GM19455 (cell line): ENCODE results near the gene CMIP.
"Not testable (repeated sequence)": the region's sequence is repeated elsewhere in the genome, so short reads cannot be mapped to it uniquely, and the experiment has no call there.

Experiments
- ATAC-seq: cut with Tn5 transposase; IDR thresholded peaks from one replicate; pipeline ENCODE4 v1.9.1; 2021; ENCODE audit not compliant: unreplicated experiment

The CMIP gene

DNA sequence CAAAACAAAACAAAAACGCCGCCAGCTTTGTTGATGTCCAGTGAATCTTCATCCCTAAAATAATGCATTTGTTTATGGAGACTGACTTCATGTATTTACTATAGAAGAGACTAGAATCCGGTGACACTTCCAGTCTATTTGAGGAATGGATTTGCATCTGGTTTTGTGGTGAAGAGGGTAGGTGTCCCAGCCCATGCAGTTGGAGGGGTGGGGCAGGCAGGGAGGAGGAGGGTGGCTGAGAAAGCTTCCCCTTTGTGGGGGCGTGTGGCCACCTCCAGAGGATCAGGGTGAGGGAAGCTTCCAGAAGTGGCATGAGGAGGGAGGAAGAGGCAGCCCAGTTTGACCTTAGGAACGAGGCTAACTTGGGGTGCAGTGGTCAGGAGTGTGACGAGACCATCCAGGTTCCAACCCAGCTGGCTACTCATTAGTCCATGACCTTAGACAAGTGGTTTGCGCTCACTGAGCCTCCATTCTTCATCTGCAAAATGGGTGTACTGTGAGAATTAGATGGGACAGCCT, 69.5 kb downstream of the CMIP start:
- no peak for ATAC-seq

DNA sequence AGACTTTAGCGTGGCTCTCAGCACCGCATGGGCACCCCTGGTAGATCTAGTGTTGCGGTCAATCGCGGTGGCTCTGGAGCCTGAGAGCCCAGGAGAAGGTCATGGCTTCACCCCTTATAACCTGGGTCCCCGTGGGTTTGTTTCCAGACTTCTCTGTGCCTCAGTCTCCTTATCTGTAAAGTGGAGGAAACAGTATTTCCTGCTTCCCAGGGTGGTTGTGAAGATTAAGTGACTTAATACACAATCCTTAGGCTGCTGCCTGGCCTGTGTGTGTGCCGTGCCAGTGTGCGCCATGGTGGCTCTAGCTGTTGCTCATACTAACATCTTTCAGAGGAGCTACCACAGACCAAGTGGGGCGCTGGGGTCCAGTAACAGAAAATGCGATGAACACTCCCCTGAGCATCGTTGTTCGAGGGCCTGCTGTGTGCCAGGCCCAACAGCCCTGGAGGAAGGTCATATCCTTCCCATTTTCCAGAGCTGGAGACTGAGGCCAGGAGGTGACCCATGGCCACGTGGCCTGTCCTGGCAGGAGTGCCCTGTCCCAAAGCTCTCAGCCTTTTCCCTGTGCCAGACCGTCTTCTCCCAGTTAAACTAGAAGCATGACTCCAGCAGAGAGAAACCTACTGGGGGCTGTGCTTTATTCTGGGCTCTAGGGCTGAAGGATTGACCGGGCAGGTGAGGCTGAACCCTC, 70.1 kb downstream of the CMIP start:
- no peak for ATAC-seq

DNA sequence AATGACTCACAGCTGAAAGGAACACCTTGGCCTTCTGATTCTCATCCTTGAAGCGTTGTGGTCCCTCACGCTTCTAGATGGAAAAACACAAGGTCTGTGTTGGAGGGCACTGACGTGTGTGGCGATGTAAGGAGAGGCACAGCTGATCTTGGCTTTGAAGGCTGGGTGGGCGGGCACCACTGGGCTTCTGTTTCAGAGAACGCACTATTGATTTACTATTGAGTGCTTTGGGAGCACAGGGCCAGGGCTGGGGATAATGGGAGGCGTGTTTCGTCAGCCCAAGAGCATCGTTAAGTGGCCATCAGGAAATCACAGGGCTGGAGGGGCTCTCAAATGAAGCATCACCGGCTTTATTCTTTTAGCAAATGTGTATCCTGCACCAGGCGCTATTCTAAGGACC, 70.7 kb downstream of the CMIP start:
- ATAC-seq = no peak

DNA sequence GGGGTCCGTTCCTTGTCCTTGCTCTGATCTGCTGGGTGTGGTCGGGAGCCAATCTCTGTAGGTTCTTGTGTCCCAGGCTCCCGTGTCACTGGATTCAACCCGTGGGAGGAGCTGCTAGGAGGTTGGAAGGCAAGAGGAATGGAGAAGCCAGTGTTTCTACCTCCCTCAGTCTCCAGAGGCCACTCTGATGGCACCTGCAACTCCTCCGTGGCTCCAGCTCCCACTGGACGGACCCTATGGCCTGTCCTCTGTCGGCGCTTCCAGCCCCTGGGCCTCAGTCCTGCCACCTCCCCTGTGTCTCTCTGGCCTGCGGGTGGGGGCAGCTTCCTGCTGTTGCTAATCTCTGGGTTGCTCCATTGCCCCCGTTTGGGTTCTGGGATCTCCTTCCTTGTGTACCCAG, 71.1 kb downstream of the CMIP start:
- ATAC-seq = no peak

DNA sequence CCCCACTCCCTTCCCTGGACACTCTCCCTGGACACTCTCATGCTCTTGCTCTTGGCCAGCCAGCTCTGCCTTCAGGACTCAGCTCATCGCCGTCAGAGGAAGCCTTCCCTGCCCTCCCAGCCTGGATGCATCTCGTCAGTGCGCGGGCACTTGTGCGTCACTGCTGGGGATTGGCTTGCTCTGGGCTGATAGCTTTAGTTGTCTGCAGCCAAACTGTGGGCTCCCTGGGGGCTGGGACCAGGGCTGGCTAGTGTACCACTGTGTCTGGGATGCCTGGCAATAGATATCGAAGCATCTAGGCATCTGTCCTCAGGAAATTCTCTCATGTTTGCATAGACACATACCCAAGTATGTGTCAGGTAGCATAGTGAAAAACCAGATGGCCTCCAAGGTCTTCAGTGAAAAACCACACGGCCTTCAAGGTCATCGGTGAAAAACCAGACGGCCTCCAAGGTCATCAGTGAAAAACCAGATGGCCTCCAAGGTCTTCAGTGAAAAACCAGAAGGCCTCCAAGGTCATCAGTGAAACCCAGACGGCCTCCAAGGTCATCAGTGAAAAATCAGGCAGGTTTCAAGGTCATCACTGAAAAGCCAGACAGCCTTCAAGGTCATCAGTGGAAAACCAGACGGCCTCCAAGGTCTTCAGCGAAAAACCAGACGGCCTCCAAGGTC, 72.0 kb downstream of the CMIP start:
- ATAC-seq = no peak

DNA sequence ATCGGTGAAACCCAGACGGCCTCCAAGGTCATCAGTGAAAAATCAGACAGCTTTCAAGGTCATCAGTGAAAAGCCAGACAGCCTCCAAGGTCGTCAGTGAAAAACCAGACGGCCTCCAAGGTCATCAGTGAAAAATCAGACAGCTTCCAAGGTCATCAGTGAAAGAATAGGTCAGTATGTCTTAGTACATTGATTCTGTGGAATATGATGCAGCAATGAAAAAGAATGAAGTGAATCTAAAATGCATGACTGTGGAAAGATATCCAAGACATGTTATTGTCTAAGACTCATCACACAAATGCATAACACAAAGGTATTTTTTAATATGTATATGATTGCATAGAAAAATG, 72.5 kb downstream of the CMIP start:
- ATAC-seq = no peak

DNA sequence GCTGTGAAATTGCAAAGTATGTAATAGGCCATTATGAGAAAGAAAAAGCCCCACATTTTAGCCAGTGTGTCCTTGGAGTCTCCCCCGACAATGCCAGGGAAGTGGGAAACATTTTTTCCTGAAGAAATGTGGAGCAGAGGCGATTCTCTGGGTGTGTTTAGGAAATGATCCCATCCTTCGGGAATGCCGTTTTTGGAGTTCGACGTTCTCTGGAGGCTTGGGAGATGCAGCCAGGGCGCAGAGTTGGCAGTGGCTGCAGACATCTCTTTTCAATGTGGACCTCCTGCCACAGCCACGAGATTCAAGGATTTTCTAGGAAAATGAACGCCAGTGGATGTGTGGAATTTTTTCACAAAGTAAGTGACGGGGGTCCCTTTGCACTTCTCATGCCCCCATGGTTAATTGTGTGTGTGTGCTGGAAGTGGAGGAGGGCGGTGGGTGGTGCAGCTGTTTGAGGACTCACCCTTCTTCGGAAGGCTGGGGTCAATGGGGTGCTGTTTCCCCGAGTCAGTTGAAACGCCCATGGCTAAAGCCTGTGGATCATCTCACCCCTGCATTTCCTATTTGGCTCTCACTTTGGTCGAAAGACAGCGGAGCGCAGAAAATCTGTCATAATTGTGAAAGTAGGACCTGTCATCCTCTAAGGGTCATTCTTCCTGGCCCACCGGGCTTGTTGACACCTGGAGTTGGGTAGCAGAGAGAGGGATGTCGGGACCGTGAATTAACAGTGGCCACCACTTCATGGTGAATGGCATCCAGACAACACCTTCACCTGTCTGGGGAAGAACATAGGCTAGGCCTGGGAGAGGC, 73.2 kb downstream of the CMIP start:
- no peak for ATAC-seq

DNA sequence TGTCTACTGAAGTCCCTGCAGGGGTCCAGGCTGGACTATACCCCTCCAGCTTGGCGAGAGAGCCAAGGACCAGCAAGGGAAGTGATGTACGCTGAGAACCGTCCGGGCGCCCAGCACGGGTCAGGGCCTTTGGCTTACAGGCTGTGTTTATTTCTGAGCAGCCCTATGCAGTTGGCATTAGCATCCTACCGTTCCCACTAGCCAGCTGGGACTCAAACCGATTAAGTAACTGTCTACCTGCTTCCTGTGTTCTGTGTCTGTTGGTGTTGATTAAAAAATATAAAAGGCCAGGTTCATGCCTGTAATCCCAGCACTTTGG, 73.8 kb downstream of the CMIP start:
- no peak for ATAC-seq

DNA sequence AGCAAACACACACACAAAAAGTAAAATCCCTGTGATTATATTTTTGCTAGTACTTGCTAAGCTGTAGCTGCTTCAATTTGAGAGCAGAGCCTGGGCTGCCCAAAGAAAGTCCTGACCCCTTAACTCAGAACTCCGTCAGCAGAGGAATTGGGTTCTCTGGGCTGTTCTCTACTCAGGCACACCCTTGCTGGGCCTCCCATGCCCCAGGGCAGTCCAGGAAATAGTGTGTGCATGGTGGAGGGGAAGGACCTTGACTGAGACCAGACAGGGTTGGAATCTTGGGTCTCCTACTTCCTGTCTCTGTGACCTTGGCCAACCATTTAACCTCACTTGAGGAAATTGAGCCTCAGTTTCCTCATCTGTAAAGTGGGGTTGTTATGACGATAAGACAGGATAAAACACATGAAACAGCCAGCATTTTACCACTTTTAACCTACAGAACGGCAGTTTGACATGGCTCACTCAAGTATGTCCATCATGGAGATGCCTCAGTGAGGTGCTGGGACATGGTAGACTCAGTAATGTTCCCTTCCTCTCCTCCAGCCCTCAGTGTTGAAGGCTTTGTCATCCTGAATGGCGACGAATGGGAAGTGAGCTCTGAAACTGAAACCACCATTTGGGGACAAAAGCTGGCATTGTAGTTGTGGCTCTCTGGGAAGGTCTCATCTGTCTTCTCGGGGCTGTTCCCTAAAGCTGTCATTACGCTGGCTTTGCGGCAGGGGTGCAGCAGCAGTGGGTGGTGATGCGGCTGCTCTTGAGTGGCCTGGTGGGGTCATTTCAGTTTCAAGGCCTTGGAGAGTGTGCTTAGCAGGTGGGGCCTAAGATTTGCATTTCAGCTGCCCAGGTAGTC, 74.9 kb downstream of the CMIP start:
- no peak for ATAC-seq

DNA sequence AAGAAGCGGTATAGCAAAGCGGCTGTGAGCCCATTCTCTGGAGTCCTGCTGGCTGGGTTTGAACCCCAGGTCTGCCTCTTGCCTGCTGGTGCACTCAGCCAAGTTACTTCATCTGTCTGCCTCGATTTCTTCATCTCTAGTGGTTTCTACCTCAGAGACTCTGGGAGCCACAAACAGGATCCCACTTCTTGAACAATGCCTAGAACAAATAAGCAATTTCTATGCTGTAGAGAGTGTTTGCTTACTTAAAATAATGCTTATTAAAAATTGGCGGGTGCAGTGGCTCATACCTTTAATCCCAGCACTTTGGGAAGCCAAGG, 75.5 kb downstream of the CMIP start:
- no peak for ATAC-seq

DNA sequence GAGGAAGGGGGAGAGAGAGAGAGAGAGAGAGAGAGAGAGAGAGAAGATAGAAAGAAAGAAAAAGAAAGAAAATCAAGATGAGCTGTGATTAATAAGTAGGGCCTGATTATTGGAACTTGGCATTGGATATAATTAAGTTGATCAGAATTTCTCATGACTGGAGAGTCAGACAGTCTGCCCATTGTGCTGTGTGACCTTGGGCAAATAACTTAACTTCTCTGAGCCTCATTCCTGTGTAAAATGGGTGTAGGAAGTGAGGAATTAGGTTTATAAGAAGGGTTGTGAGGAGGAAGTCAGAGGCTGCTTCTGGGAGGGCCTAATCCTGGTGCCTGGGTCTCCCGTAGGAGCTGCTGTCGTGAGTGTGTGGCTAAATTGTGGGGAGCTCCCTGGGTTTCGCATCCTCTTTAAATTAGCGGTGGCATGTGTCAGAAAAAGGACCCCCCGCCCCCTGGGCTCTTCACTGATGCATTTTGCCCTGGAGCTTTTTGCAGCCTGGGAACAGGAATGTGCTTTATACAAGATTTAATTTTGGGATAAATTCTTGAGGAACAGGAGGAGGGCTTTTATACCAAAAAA, 76.0 kb downstream of the CMIP start:
- no peak for ATAC-seq

DNA sequence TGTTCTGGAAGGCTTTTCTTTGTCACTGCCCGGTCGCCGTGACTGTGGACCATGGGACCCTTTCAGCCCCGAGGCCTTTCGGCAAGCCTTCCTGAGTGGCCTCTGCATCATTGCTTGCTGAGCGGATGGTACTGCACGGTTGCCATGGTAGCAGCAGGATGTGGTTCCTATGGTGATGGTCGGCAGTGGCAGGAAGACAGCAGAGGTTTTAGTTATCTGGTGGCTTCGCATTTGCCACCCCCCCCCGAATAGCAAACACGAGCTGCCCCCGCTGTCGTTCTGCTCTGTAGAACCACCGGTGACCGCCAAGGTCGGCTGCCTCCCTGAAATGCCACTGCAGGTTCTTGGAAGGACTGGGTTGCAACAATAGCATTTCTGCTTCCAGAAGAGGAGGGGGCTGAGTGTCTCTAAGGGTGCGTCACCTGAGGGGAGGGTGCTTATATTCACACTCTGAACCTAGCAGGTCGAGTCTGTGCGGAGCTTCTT, 76.6 kb downstream of the CMIP start:
- no peak for ATAC-seq

DNA sequence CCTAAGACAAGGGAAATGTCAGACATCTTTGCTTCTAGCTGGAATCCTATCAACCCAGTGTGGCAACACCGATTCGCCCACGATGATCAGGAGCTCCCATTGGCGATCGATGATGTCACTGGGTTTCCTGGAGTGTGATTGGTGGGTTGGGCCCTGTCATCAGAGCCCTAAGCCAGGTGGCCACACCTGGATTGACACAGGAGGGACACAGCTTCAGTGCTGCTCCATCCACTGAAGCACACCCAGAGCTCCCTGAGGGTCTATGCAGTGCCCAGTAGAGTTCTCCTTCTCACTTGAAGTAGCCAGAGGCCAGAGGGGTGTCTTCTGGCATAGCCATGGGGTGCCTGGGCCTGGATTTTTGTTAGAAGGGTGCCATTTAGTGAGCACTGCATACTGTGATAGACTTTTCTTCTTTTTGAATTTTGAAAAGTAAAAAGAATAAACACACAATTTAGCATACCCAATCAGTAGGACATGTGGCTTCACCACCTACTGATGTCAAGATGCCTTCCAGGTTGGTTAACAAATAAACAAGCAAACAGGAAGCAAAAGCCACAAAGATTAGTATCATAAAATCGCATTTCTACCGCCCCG, 77.6 kb downstream of the CMIP start:
- no peak for ATAC-seq

DNA sequence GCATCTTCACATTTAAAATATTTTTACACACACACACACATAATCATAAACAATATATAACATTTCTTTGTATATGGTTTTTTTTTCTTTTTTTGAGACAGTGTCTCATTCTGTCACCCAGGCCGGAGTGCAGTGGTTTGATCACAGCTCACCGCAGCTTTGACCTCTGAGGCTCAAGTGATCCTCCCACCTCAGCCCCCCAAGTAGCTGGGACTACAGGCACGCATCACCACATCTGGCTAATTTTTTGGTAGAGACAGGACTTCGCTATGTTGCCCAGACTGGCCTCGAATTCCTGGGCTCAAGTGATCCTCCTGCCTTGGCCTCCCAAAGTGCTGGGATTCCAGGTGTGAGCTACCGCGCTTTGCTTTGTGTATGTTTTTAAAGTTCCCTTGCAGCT, 78.2 kb downstream of the CMIP start:
- ATAC-seq = not testable (repeated sequence)

DNA sequence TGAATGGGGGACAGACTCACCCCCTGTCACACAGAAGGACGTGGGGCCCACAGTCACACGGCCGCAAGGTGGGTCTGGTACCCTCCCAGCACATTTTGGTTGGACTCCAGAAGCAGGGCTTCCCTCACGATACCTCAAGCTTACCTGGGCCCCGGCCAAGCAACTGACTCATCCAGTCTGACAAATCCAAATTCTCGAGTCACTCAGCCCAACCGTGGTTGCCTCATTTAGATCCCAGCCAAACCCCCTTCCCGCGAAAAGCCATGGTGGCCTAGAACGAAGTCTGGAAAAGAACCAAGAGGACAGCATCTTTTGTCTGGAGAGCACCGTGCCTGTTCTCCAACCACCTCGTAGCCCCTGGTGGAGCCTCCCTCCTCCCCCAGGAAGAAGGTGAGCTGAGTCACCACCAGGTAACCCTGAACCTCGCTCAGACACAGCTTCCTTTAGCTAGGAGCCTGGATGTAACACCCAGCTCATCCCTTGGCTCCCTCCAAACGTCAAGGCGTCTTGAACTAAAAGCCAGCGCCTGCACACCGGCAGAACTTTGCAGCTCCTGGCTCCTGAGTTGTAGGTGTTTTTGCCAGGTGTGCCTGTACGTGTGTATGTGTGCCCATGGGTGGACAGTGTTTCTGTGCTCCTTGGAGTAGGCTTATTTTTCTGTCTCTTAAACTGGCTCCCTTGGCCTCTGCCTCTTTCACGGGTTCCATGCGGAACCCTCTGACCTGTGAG, 78.9 kb downstream of the CMIP start:
- ATAC-seq = no peak

DNA sequence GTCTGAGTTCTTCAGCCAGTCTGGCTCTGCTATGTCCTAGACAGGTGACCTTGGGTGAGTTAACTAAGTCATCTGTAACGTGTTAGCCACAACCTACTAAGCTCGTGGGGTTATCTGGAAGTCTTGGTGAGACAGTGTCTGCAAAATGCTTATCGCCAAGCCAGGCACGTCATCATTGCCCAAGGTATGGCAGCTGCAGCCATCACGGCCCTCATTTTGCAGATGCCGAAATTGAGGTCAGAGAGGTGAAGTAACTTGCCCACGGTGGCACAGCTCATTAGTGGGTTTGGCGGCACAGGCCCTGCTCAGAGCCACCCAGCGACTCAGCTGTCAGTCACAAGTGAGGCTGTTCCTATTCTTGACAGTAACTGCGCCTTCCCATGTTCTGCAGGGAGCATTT, 79.8 kb downstream of the CMIP start:
- no peak for ATAC-seq

DNA sequence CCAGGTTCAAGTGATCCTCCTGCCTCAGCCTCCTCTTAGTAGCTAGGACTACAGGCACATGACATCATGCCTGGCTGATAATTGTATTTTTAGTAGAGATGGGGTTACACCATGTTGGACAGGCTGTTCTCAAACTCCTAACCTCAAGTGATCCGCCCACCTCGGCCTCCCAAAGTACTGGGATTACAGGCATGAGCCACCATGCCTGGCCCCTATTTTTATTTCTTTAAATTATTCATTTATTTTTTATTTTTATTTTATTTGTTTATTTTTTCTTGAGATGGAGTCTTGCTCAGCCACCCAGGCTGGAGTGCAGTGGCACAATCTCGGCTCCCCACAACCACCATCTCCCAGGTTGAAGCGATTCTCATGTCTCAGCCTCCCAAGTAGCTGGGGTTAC, 80.3 kb downstream of the CMIP start:
- ATAC-seq = not testable (repeated sequence)

DNA sequence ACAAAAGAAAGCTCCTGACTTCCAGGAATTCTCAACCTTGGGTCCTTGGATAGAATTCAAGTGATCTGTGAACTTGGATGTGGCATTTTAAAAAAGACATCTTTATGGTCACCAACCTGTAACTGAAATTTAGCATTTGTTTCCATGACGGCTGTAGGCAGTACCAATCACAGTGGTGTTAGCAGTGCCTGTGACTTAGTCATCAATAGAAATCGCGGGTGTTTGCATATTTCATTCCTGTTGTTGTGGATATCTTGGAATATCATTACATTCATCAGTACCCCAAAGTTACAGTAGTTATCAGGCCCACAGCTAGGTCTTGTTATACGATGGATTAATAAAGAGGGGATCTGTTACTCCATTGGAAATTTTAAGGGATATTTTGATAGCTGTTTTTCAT, 81.6 kb downstream of the CMIP start:
- no peak for ATAC-seq

DNA sequence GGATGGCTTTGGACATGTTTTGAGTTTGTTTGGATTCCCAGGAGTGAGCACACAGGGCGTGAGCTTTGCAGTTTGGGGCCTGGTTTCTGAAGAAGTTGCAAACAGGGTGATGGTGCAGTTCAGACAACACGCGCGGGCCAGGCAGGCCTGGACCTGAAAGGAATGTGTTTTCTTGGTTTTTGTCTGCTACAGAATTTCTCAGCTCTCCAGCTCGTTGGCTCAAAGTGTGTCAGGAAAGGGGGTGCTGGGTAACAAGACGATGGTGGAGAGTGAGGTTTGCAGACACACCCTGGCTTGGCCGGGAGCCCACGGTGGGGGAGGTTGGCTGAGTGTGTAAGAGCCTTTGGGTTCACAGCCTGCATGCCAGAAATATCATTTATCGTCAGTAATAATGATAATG, 82.3 kb downstream of the CMIP start:
- ATAC-seq = no peak
